ENCODE measurements around the gene PPP1R14D.

DNA sequence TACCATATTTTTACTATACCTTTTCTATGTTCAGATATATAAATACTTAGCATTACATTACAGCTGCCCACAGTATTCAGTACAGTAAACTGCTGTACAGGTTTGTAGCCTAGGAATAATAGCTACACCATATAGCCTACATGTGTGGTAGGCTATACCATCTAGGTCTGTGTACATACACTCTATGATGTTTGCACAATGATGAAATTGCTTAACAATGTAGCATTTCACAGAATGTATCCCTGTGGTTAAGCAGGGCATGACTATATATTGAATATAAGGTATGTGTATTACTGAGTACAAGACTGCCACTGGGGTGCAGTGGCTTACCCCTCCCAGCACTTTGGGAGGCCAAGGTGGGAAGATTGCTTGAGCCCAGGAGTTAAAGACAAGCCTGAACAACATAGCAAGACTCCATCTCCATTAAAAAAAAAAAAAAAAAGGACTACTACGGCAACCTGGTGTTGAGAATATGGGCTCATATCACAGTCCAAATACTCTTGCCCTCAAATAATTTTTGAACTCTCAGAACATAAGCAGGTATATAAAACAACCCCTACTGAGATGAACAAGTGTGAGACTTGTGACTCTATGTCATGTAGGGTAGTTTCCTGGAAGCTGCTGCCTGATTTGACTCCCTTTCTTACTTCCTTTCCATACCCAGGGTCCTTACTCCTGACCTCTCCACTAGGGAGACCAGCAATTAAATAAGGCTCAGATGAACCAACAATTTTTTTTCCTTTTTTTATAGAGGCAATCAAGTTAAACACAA, 4.8 kb downstream of the PPP1R14D start:
- TF ChIP-seq, protein P1, sequence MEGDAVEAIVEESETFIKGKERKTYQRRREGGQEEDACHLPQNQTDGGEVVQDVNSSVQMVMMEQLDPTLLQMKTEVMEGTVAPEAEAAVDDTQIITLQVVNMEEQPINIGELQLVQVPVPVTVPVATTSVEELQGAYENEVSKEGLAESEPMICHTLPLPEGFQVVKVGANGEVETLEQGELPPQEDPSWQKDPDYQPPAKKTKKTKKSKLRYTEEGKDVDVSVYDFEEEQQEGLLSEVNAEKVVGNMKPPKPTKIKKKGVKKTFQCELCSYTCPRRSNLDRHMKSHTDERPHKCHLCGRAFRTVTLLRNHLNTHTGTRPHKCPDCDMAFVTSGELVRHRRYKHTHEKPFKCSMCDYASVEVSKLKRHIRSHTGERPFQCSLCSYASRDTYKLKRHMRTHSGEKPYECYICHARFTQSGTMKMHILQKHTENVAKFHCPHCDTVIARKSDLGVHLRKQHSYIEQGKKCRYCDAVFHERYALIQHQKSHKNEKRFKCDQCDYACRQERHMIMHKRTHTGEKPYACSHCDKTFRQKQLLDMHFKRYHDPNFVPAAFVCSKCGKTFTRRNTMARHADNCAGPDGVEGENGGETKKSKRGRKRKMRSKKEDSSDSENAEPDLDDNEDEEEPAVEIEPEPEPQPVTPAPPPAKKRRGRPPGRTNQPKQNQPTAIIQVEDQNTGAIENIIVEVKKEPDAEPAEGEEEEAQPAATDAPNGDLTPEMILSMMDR (IDR thresholded peaks at IDR 0.05), result no peak
- no peak for TF ChIP-seq POLR2A (IDR thresholded peaks at IDR 0.05)
- TF ChIP-seq EP300 (IDR thresholded peaks at IDR 0.05), result no peak
